ENCODE measurements around the gene SUN1. TPM values are rescaled to one million over a fixed set of nuclear protein-coding genes. Genes with fewer than 3 reads are reported as not detected.

SUN1 gene
- total RNA-seq, 3 donors from 2014 or later (not counting 1 experiment from before 2014, with no cell fraction given): 40.2 to 63.5 (median 48.0) TPM

DNA sequence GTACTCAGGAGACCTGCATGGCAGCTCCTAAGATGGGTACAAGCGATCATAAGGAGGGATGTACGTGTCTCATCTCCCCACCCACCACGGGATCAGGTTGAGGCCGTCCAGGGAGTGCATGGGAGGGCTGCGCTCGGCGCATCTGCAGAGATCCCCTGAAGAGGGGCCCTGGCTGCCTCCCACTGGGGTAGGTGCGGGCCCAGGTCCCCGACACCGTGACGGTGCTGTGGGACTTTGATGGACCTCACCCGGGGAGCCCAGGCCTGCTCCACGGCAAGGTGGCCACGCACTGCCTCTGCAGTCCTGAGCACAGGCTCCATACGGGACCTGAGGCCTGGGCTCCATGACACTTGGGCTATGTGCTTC, 56.7 kb downstream of the SUN1 start:
- Mint-ChIP-seq H3K9me3 (no peaks in the 10 kb centered on the region), H3K36me3 (no peaks in the 10 kb centered on the region), H3K27ac (peak overlapping the region; percentile 34 to 65), H3K27me3 (ENCODE audit: low read depth in 2 of 2) (no peaks in the 10 kb centered on the region), H3K4me1 (peaks cover 4 to 29% of the 10 kb centered on the region in 2 donors), H3K4me3 (no peak overlapping the region)
- ATAC-seq (no peak), DNase-seq (no peak)
- Histone ChIP-seq H3K9me3 (ENCODE audit: control insufficient read depth, insufficient read depth, low read length) (no peaks in the 10 kb centered on the region), H3K27ac (ENCODE audit: low read length) (no peak overlapping the region), H3K4me1 (ENCODE audit: control insufficient read depth, insufficient read depth, low read length) (peaks cover 12% of the 10 kb centered on the region), H3K27me3 (ENCODE audit: control insufficient read depth, insufficient read depth, low read length) (no peaks in the 10 kb centered on the region), H3K4me3 (ENCODE audit: low read length) (no peak overlapping the region), H3K36me3 (ENCODE audit: control insufficient read depth, insufficient read depth, low read length) (peaks cover 56% of the 10 kb centered on the region)
- WGBS (ENCODE audit: insufficient coverage): 90% methylated on average over 15 of the region's 15 CpGs
- TF ChIP-seq, protein P1, sequence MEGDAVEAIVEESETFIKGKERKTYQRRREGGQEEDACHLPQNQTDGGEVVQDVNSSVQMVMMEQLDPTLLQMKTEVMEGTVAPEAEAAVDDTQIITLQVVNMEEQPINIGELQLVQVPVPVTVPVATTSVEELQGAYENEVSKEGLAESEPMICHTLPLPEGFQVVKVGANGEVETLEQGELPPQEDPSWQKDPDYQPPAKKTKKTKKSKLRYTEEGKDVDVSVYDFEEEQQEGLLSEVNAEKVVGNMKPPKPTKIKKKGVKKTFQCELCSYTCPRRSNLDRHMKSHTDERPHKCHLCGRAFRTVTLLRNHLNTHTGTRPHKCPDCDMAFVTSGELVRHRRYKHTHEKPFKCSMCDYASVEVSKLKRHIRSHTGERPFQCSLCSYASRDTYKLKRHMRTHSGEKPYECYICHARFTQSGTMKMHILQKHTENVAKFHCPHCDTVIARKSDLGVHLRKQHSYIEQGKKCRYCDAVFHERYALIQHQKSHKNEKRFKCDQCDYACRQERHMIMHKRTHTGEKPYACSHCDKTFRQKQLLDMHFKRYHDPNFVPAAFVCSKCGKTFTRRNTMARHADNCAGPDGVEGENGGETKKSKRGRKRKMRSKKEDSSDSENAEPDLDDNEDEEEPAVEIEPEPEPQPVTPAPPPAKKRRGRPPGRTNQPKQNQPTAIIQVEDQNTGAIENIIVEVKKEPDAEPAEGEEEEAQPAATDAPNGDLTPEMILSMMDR (IDR thresholded peaks at IDR 0.05): no peak
- intact Hi-C loops (cut with micrococcal nuclease): no loop called here

DNA sequence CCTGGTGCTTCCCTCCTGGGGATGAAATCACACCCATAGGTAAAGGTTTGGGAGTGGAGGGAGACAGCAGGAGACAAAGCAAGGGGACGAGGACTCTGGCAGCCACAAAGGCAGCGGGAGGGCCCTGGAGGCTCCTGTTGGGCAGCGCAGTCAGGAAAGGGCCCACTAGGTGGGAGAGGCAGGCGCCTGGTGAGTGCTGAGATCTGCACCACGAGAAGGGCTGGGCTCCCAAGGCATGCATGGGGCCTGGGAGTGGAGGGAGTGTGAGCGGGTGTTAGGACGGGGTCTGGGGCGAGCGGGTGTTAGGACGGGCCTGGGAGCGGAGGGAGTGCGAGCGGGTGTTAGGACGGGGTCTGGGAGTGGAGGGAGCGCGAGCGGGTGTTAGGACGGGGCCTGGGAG, 57.1 kb downstream of the SUN1 start:
- peaks cover 9% of the 10 kb centered on the region for H3K4me1 ChIP-seq (ENCODE audit: control insufficient read depth, insufficient read depth, low read length)
- intact Hi-C loops (cut with micrococcal nuclease): no loop called here
- Mint-ChIP-seq H3K4me3 (no peak overlapping the region), H3K27me3 (ENCODE audit: low read depth in 2 of 2) (no peaks in the 10 kb centered on the region), H3K9me3 (no peaks in the 10 kb centered on the region), H3K27ac (peak overlapping the region in 1 of 2 donors; percentile 65), H3K4me1 (peaks cover 4 to 29% of the 10 kb centered on the region in 2 donors), H3K36me3 (no peaks in the 10 kb centered on the region)
- WGBS (ENCODE audit: insufficient coverage): 97% methylated on average over 9 of the region's 18 CpGs
- no peak for DNase-seq
- ATAC-seq: no peak
- no peak overlapping the region for H3K27ac ChIP-seq (ENCODE audit: low read length)
- H3K36me3 ChIP-seq (ENCODE audit: control insufficient read depth, insufficient read depth, low read length): peaks cover 60% of the 10 kb centered on the region
- TF ChIP-seq, protein P1 (IDR thresholded peaks at IDR 0.05): no peak
- no peaks in the 10 kb centered on the region for H3K27me3 ChIP-seq (ENCODE audit: control insufficient read depth, insufficient read depth, low read length)
- H3K4me3 ChIP-seq (ENCODE audit: low read length): no peak overlapping the region
- H3K9me3 ChIP-seq (ENCODE audit: control insufficient read depth, insufficient read depth, low read length): no peaks in the 10 kb centered on the region

DNA sequence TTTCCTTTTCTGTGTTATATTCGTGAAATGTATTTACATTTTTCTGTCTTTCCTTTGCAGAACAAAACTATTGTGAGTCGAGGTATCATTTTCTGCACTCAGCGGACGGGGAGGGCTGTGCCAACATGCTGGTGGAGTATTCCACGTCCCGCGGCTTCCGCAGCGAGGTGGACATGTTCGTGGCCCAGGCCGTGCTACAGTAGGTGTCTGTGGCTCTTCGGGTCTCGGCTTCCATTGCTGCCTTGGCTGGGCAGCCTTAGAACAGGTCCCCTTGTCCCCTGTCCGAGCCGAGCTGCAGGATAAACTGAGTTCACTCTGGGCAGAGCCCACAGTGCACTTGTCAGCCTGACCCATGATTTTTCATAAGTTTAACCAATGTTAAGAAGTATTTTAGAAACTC, 58.6 kb downstream of the SUN1 start:
- Mint-ChIP-seq H3K4me1 (peaks cover 0 to 21% of the 10 kb centered on the region in 2 donors), H3K27ac (no peak overlapping the region), H3K27me3 (ENCODE audit: low read depth in 2 of 2) (no peaks in the 10 kb centered on the region), H3K36me3 (peaks cover 1% of the 10 kb centered on the region), H3K9me3 (no peaks in the 10 kb centered on the region), H3K4me3 (no peak overlapping the region)
- Histone ChIP-seq H3K36me3 (ENCODE audit: control insufficient read depth, insufficient read depth, low read length) (peaks cover 71% of the 10 kb centered on the region), H3K27ac (ENCODE audit: low read length) (no peak overlapping the region), H3K9me3 (ENCODE audit: control insufficient read depth, insufficient read depth, low read length) (no peaks in the 10 kb centered on the region), H3K4me3 (ENCODE audit: low read length) (no peak overlapping the region), H3K4me1 (ENCODE audit: control insufficient read depth, insufficient read depth, low read length) (no peaks in the 10 kb centered on the region), H3K27me3 (ENCODE audit: control insufficient read depth, insufficient read depth, low read length) (no peaks in the 10 kb centered on the region)
- TF ChIP-seq, protein P1 (IDR thresholded peaks at IDR 0.05): no peak
- WGBS (ENCODE audit: insufficient coverage): 94% methylated on average over 15 of the region's 15 CpGs
- no peak for ATAC-seq
- intact Hi-C loops (cut with micrococcal nuclease): no loop called here
- no peak for DNase-seq

DNA sequence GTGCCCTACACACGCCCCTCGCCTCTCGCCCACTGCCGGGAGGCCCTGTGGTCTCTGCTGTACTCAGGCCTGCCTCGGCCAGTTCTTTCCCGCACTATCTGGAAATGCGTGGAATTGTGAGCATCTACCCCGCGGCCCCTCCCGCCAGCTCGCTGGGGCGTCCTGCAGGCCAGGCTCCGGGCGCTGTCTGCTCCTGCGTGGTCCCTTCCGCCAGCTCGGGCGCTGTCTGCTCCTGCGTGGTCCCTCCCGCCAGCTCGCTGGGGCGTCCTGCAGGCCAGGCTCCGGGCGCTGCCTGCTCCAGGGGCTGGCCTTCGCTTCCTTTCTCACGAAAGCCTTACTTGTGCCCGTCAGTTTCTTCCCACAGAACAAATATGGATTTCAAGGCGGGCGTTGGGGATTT, 59.0 kb downstream of the SUN1 start:
- Histone ChIP-seq H3K4me1 (ENCODE audit: control insufficient read depth, insufficient read depth, low read length) (no peaks in the 10 kb centered on the region), H3K36me3 (ENCODE audit: control insufficient read depth, insufficient read depth, low read length) (peaks cover 74% of the 10 kb centered on the region), H3K9me3 (ENCODE audit: control insufficient read depth, insufficient read depth, low read length) (no peaks in the 10 kb centered on the region), H3K27ac (ENCODE audit: low read length) (no peak overlapping the region), H3K27me3 (ENCODE audit: control insufficient read depth, insufficient read depth, low read length) (no peaks in the 10 kb centered on the region), H3K4me3 (ENCODE audit: low read length) (no peak overlapping the region)
- 98% methylated on average over 29 of the region's 29 CpGs for WGBS (ENCODE audit: insufficient coverage)
- Mint-ChIP-seq H3K4me1 (peaks cover 0 to 21% of the 10 kb centered on the region in 2 donors), H3K27me3 (ENCODE audit: low read depth in 2 of 2) (no peaks in the 10 kb centered on the region), H3K27ac (no peak overlapping the region), H3K36me3 (peaks cover 6% of the 10 kb centered on the region), H3K4me3 (no peak overlapping the region), H3K9me3 (no peaks in the 10 kb centered on the region)
- intact Hi-C loops (cut with micrococcal nuclease): no loop called here
- TF ChIP-seq, protein P1 (IDR thresholded peaks at IDR 0.05): no peak
- no peak for ATAC-seq
- no peak for DNase-seq

Measured in natural killer cell (primary cell).